ENCODE results near the gene OTUD7B.

The OTUD7B gene

GRCh38 chr1:149936170-149936991, 74.1 kb downstream of the OTUD7B start, which contains the start of gene MTMR11 (continued):
- no peak for TF ChIP-seq ZNF18 (tag by site-specific recombination; IDR thresholded peaks at IDR 0.05)

GRCh38 chr1:149934356-149934755, 76.2 kb downstream of the OTUD7B start:
- ChIA-PET POLR2A (no interaction called here), CTCF (no interaction called here)
- Histone ChIP-seq H3K4me1 (ENCODE audit: control insufficient read depth, insufficient read depth, low read length) (peaks cover 6% of the 10 kb centered on the region; the same call in 1 of the 2 replicates), H3K27ac (ENCODE audit: extremely low read depth, low read depth, low read length) (no peak overlapping the region), H3K36me3 (ENCODE audit: control insufficient read depth in 2 of 2, insufficient read depth in 1 of 2, low read length in 2 of 2) (peaks cover 0 to 39% of the 10 kb centered on the region in 2 experiments; a peak in 1 of 3 replicates), H3K9me3 (ENCODE audit: control insufficient read depth, insufficient read depth, low read depth, low read length) (no peaks in the 10 kb centered on the region), H3K4me3 (ENCODE audit: low read depth, low read length) (no peak overlapping the region)
- TF ChIP-seq ZNF416 (tag by site-specific recombination; IDR thresholded peaks at IDR 0.05) (no peak), REPIN1 (tag by site-specific recombination; IDR thresholded peaks at IDR 0.05; ENCODE audit: low read depth) (no peak), ZNF624 (tag by site-specific recombination; IDR thresholded peaks at IDR 0.05) (no peak), ZFP37 (tag by site-specific recombination; IDR thresholded peaks at IDR 0.05) (no peak), TRIM28 (IDR thresholded peaks at IDR 0.05; ENCODE audit: borderline replicate concordance, low read length) (no peak), ZNF514 (tag by site-specific recombination; IDR thresholded peaks at IDR 0.05) (no peak), ZNF776 (tag by site-specific recombination; IDR thresholded peaks at IDR 0.05; ENCODE audit: borderline replicate concordance) (no peak), ZBTB1 (tag by site-specific recombination; IDR thresholded peaks at IDR 0.05) (no peak), ZNF398 (tag by site-specific recombination; IDR thresholded peaks at IDR 0.05) (no peak), ZNF558 (tag by site-specific recombination; IDR thresholded peaks at IDR 0.05) (no peak), ZNF155 (tag by site-specific recombination; IDR thresholded peaks at IDR 0.05) (no peak), ZNF266 (tag by site-specific recombination; IDR thresholded peaks at IDR 0.05; ENCODE audit: low read depth) (no peak), PRDM1 (tag by site-specific recombination; IDR thresholded peaks at IDR 0.05) (no peak), ZBTB20 (tag by site-specific recombination; IDR thresholded peaks at IDR 0.05) (no peak), ZNF274 (IDR thresholded peaks at IDR 0.05; ENCODE audit: low read length) (no peak), ZNF274 (tag by site-specific recombination; IDR thresholded peaks at IDR 0.05; ENCODE audit: borderline replicate concordance) (no peak), ZBTB26 (tag by site-specific recombination; optimal IDR thresholded peaks at IDR 0.05) (no peak), ZIC2 (tag by site-specific recombination; IDR thresholded peaks at IDR 0.05) (no peak), ZSCAN5A (tag by site-specific recombination; IDR thresholded peaks at IDR 0.05) (no peak), SETDB1 (IDR thresholded peaks at IDR 0.05; ENCODE audit: insufficient read length, low read length) (no peak)
